Stimulated activated CD4-positive, alpha-beta T cell treated with anti-CD3 and anti-CD28 coated beads, TNF-alpha, amount 100 ng/mL, for 4 hours (primary cell): Measurements from ENCODE around the gene TBX18.

Source experiments
- DNase-seq, 3 experiments: peaks; one replicate each; pipeline ENCODE4 v3.0.0-alpha.2; 2020; ENCODE audit warnings: low read depth in 3 of 3

The TBX18 gene

GRCh38 chr6:84748376-84748775 is 16.0 kb downstream of the TBX18 start:
- no peak for DNase-seq

- DNase-seq, result no peak
Observed at GRCh38 chr6:84743616-84744015, 20.8 kb downstream of the TBX18 start.

- no peak for DNase-seq
Observed at GRCh38 chr6:84740385-84740784, 24.0 kb downstream of the TBX18 start.

- no peak for DNase-seq
Observed at GRCh38 chr6:84739866-84740208, 24.6 kb downstream of the TBX18 start.

GRCh38 chr6:84738996-84739865 is 25.2 kb downstream of the TBX18 start:
- DNase-seq, result no peak

- DNase-seq, result no peak
Observed at GRCh38 chr6:84733889-84734288, 30.5 kb downstream of the TBX18 start.

GRCh38 chr6:84731901-84732300 is 32.5 kb downstream of the TBX18 start:
- no peak for DNase-seq

GRCh38 chr6:84731401-84731800 is 33.0 kb downstream of the TBX18 start:
- no peak for DNase-seq

- DNase-seq, result no peak
Observed at GRCh38 chr6:84728602-84729001, 35.8 kb downstream of the TBX18 start.

- DNase-seq, result no peak
Observed at GRCh38 chr6:84719152-84719551, 45.2 kb downstream of the TBX18 start.

- no peak for DNase-seq
Observed at GRCh38 chr6:84718038-84718955, 46.1 kb downstream of the TBX18 start.

- DNase-seq, result no peak
Observed at GRCh38 chr6:84709121-84709520, 55.3 kb downstream of the TBX18 start.

GRCh38 chr6:84707171-84707570 is 57.2 kb downstream of the TBX18 start:
- DNase-seq, result no peak

GRCh38 chr6:84696166-84696565 is 68.2 kb downstream of the TBX18 start:
- DNase-seq, result no peak

- no peak for DNase-seq
Observed at GRCh38 chr6:84691978-84692623, 72.3 kb downstream of the TBX18 start.

GRCh38 chr6:84688141-84688873 is 76.1 kb downstream of the TBX18 start:
- no peak for DNase-seq

GRCh38 chr6:84687431-84687830 is 77.0 kb downstream of the TBX18 start:
- DNase-seq, result no peak

GRCh38 chr6:84685983-84686584 is 78.3 kb downstream of the TBX18 start:
- no peak for DNase-seq

GRCh38 chr6:84681693-84682326 is 82.6 kb downstream of the TBX18 start:
- no peak for DNase-seq

GRCh38 chr6:84675651-84676050 is 88.7 kb downstream of the TBX18 start:
- DNase-seq, result no peak

- no peak for DNase-seq
Observed at GRCh38 chr6:84674395-84674794, 90.0 kb downstream of the TBX18 start.
